GM12874 (cell line): Measurements from ENCODE around the gene KRTDAP.

Experiments used
- CTCF ChIP-seq: IDR thresholded peaks from 2 replicates; pipeline ENCODE4 v1.5.1; 2011; ENCODE audit warnings: low read depth, mild to moderate bottlenecking, control low read depth, low read length, moderate library complexity; ENCODE audit not compliant: insufficient read depth

Gene KRTDAP

GRCh38 chr19:35444735-35445134 lies 45.5 kb downstream of the KRTDAP start:
- no peak for TF ChIP-seq CTCF

- no peak for TF ChIP-seq CTCF
Observed at GRCh38 chr19:35442091-35442490, 48.2 kb downstream of the KRTDAP start.

- no peak for TF ChIP-seq CTCF
Observed at GRCh38 chr19:35439921-35440320, 50.3 kb downstream of the KRTDAP start.

- no peak for TF ChIP-seq CTCF
Observed at GRCh38 chr19:35438527-35438926, 51.7 kb downstream of the KRTDAP start.

- no peak for TF ChIP-seq CTCF
Observed at GRCh38 chr19:35438096-35438495, 52.2 kb downstream of the KRTDAP start.

- no peak for TF ChIP-seq CTCF
Observed at GRCh38 chr19:35437406-35437951, 52.8 kb downstream of the KRTDAP start.
